GM18511 (cell line): Measurements from ENCODE around the gene EPHA5.

Source experiments
- ATAC-seq: cut with Tn5 transposase; IDR thresholded peaks from one replicate; pipeline ENCODE4 v1.9.1; 2021; ENCODE audit warnings: mild to moderate bottlenecking, moderate library complexity; ENCODE audit not compliant: unreplicated experiment

The EPHA5 gene

GRCh38 chr4:65508168-65508567 is 162.1 kb downstream of the EPHA5 start:
- ATAC-seq = no peak

- ATAC-seq = no peak
Measured at GRCh38 chr4:65502131-65502701, 168.1 kb downstream of the EPHA5 start.

GRCh38 chr4:65498606-65499005 is 171.7 kb downstream of the EPHA5 start:
- no peak for ATAC-seq

- no peak for ATAC-seq
Measured at GRCh38 chr4:65495439-65495838, 174.8 kb downstream of the EPHA5 start.

GRCh38 chr4:65482410-65482809 is 187.9 kb downstream of the EPHA5 start:
- no peak for ATAC-seq

- ATAC-seq = no peak
Measured at GRCh38 chr4:65472531-65472930, 197.8 kb downstream of the EPHA5 start.

GRCh38 chr4:65467068-65467680 is 203.1 kb downstream of the EPHA5 start:
- ATAC-seq = no peak

GRCh38 chr4:65461781-65462180 is 208.5 kb downstream of the EPHA5 start:
- no peak for ATAC-seq

- no peak for ATAC-seq
Measured at GRCh38 chr4:65457011-65457410, 213.3 kb downstream of the EPHA5 start.

GRCh38 chr4:65456579-65456978 is 213.7 kb downstream of the EPHA5 start:
- ATAC-seq = no peak

- ATAC-seq = no peak
Measured at GRCh38 chr4:65453398-65453797, 216.9 kb downstream of the EPHA5 start.

- ATAC-seq = no peak
Measured at GRCh38 chr4:65450899-65451298, 219.4 kb downstream of the EPHA5 start.

GRCh38 chr4:65437102-65437501 is 233.2 kb downstream of the EPHA5 start:
- no peak for ATAC-seq

GRCh38 chr4:65422109-65422508 is 248.2 kb downstream of the EPHA5 start:
- no peak for ATAC-seq

- no peak for ATAC-seq
Measured at GRCh38 chr4:65420036-65420435, 250.3 kb downstream of the EPHA5 start.

- no peak for ATAC-seq
Measured at GRCh38 chr4:65416891-65417290, 253.4 kb downstream of the EPHA5 start.

- ATAC-seq = no peak
Measured at GRCh38 chr4:65407483-65407882, 262.8 kb downstream of the EPHA5 start.

GRCh38 chr4:65401083-65401482 is 269.2 kb downstream of the EPHA5 start:
- ATAC-seq = no peak

- no peak for ATAC-seq
Measured at GRCh38 chr4:65399084-65399483, 271.2 kb downstream of the EPHA5 start.

GRCh38 chr4:65393078-65393477 is 277.2 kb downstream of the EPHA5 start:
- peak; percentile 90 for ATAC-seq

GRCh38 chr4:65392488-65392887 is 277.8 kb downstream of the EPHA5 start:
- no peak for ATAC-seq

- no peak for ATAC-seq
Measured at GRCh38 chr4:65391814-65392213, 278.5 kb downstream of the EPHA5 start.

- ATAC-seq = no peak
Measured at GRCh38 chr4:65391382-65391781, 278.9 kb downstream of the EPHA5 start.
